ENCODE data around the gene CCL27. TPM values are rescaled to one million over a fixed set of nuclear protein-coding genes. Genes with fewer than 3 reads are reported as not detected.

The CCL27 gene
- total RNA-seq, 1 donor: 0.36 TPM

DNA sequence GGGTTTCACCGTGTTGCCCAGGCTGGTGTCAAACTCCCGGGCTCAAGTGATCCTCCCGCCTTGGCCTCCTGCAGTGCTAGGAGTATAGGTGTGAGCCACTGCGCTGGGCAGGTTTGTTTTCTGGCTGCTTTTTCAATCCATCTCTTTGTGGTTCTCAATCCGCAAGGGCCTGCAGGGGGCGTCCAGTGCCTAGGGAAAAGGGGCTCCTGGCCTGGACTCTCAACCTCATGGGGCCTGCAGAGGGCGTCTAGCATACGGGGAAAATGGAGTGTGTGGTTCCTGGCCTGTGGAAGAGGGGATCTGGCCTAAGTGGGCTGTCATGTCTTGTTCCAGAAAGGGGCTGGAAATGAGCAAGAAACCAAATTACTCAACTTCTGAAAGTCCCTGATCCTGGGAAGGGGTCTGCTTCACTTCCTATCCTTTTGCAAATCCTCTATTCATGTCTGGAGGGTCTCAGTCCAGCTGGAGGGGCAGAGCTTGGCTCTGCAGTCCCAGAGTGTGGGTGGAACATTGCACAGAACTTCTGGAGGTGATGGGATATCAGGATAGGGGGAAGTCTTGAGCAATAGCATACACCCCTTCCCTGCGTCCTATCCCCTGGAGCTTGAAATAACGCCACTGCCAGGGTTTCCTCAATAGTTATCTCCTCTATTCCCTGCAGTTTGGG is 12.7 kb upstream of the CCL27 start:
- H3K4me2 ChIP-seq (ENCODE audit: insufficient read depth, low read length): no peak overlapping the region
- peak; percentile 79 for DNase-seq (ENCODE audit: insufficient read length, low spot score, missing footprints)
- no peaks in the 10 kb centered on the region for H3K36me3 ChIP-seq (ENCODE audit: insufficient read depth, low read length)
- peak; percentile 86 for TF ChIP-seq CTCF (IDR thresholded peaks at IDR 0.05; ENCODE audit: extremely low read depth, low read depth, low read length)
- H3K9me3 ChIP-seq (ENCODE audit: low read depth, low read length): no peaks in the 10 kb centered on the region
- peaks cover 5% of the 10 kb centered on the region for H4K20me1 ChIP-seq (ENCODE audit: insufficient read depth, low read length)
- H2AFZ ChIP-seq (ENCODE audit: low read length): no peak overlapping the region
- H3K4me1 ChIP-seq (ENCODE audit: insufficient read depth, low read length): no peaks in the 10 kb centered on the region
- H3K27me3 ChIP-seq (ENCODE audit: insufficient read depth, low read length): no peaks in the 10 kb centered on the region
- H3K27ac ChIP-seq (ENCODE audit: low read depth, low read length): no peak overlapping the region
- H3K4me3 ChIP-seq (ENCODE audit: insufficient read depth, low read length): no peak overlapping the region
- H3K79me2 ChIP-seq (ENCODE audit: insufficient read depth, low read length): peaks cover 3% of the 10 kb centered on the region

DNA sequence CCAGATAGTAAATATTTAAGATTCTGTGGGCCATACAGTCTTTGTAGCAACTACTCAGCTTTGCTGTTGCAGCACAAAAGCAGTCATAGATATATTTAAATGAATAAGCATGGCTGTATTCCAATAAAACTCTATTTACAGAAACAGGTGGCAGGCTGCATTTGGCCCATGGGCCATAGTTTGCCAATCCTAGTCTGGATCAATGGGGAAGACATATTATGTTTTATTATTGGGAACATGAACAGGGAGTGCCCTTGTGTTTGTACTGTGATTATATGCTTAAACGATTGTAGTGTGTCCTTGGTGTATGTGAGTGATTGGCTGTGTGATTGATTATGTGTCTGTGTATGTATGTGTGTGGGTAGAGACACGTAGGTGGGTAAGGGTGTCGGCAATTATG is 12.0 kb upstream of the CCL27 start:
- H2AFZ ChIP-seq (ENCODE audit: low read length): no peak overlapping the region
- no peak overlapping the region for H3K4me2 ChIP-seq (ENCODE audit: insufficient read depth, low read length)
- no peak for TF ChIP-seq CTCF (IDR thresholded peaks at IDR 0.05; ENCODE audit: extremely low read depth, low read depth, low read length)
- no peaks in the 10 kb centered on the region for H3K27me3 ChIP-seq (ENCODE audit: insufficient read depth, low read length)
- H3K4me1 ChIP-seq (ENCODE audit: insufficient read depth, low read length): no peaks in the 10 kb centered on the region
- H3K36me3 ChIP-seq (ENCODE audit: insufficient read depth, low read length): no peaks in the 10 kb centered on the region
- H3K79me2 ChIP-seq (ENCODE audit: insufficient read depth, low read length): peaks cover 3% of the 10 kb centered on the region
- H4K20me1 ChIP-seq (ENCODE audit: insufficient read depth, low read length): peaks cover 6% of the 10 kb centered on the region
- no peak for DNase-seq (ENCODE audit: insufficient read length, low spot score, missing footprints)
- no peak overlapping the region for H3K27ac ChIP-seq (ENCODE audit: low read depth, low read length)
- no peak overlapping the region for H3K4me3 ChIP-seq (ENCODE audit: insufficient read depth, low read length)
- no peaks in the 10 kb centered on the region for H3K9me3 ChIP-seq (ENCODE audit: low read depth, low read length)

GRCh38 chr9:34671307-34671706 is 8.8 kb upstream of the CCL27 start:
- peak; percentile 22 for DNase-seq (ENCODE audit: insufficient read length, low spot score, missing footprints)
- no peaks in the 10 kb centered on the region for H3K36me3 ChIP-seq (ENCODE audit: insufficient read depth, low read length)
- H2AFZ ChIP-seq (ENCODE audit: low read length): no peak overlapping the region
- no peak for TF ChIP-seq CTCF (IDR thresholded peaks at IDR 0.05; ENCODE audit: extremely low read depth, low read depth, low read length)
- no peak overlapping the region for H3K4me3 ChIP-seq (ENCODE audit: insufficient read depth, low read length)
- H3K79me2 ChIP-seq (ENCODE audit: insufficient read depth, low read length): peaks cover 21% of the 10 kb centered on the region
- no peaks in the 10 kb centered on the region for H3K27me3 ChIP-seq (ENCODE audit: insufficient read depth, low read length)
- H3K9me3 ChIP-seq (ENCODE audit: low read depth, low read length): no peaks in the 10 kb centered on the region
- no peak overlapping the region for H3K27ac ChIP-seq (ENCODE audit: low read depth, low read length)
- H4K20me1 ChIP-seq (ENCODE audit: insufficient read depth, low read length): peaks cover 9% of the 10 kb centered on the region
- H3K4me1 ChIP-seq (ENCODE audit: insufficient read depth, low read length): peaks cover 2% of the 10 kb centered on the region
- H3K4me2 ChIP-seq (ENCODE audit: insufficient read depth, low read length): no peak overlapping the region

- Histone ChIP-seq H2AFZ (ENCODE audit: low read length) (no peak overlapping the region), H3K79me2 (ENCODE audit: insufficient read depth, low read length) (peaks cover 24% of the 10 kb centered on the region), H3K27me3 (ENCODE audit: insufficient read depth, low read length) (no peaks in the 10 kb centered on the region), H3K27ac (ENCODE audit: low read depth, low read length) (no peak overlapping the region), H3K4me3 (ENCODE audit: insufficient read depth, low read length) (no peak overlapping the region), H3K36me3 (ENCODE audit: insufficient read depth, low read length) (no peaks in the 10 kb centered on the region), H3K4me1 (ENCODE audit: insufficient read depth, low read length) (peaks cover 4% of the 10 kb centered on the region), H3K9me3 (ENCODE audit: low read depth, low read length) (no peaks in the 10 kb centered on the region), H4K20me1 (ENCODE audit: insufficient read depth, low read length) (peaks cover 9% of the 10 kb centered on the region), H3K4me2 (ENCODE audit: insufficient read depth, low read length) (no peak overlapping the region)
- no peak for TF ChIP-seq CTCF (IDR thresholded peaks at IDR 0.05; ENCODE audit: extremely low read depth, low read depth, low read length)
- DNase-seq (ENCODE audit: insufficient read length, low spot score, missing footprints): peak; percentile 10
Measured at GRCh38 chr9:34669809-34670562, 7.5 kb upstream of the CCL27 start.
